SK-N-SH (cell line): ENCODE data around the gene KLF3.

Source experiments
- CHD2 ChIP-seq: fragments of 150-350 bp; IDR thresholded peaks from 2 replicates; pipeline ENCODE4 v1.6.1; 2018; ENCODE audit warnings: low read length; ENCODE audit not compliant: partially characterized antibody
- EP300 ChIP-seq, 2 experiments: IDR thresholded peaks; 2 replicates each; pipeline versions ENCODE4 v1.4.0 to v1.6.1; 2012; ENCODE audit warnings: borderline replicate concordance in 1 of 2, low read depth in 1 of 2, low read length in 1 of 2
- GATA2 ChIP-seq: sonication (generic); formaldehyde crosslinking; IDR thresholded peaks from 2 replicates; pipeline ENCODE4 v1.5.0; 2020; ENCODE audit warnings: mild to moderate bottlenecking, missing genetic modification reagents
- MEF2A ChIP-seq: IDR thresholded peaks from 2 replicates; pipeline ENCODE4 v1.4.0; 2012; ENCODE audit warnings: low read depth, borderline replicate concordance
- SIN3A ChIP-seq: IDR thresholded peaks from 2 replicates; pipeline ENCODE4 v1.6.1; 2012; ENCODE audit warnings: low read depth, mild to moderate bottlenecking, low read length, moderate library complexity, borderline replicate concordance
- TAF1 ChIP-seq: IDR thresholded peaks from 2 replicates; pipeline ENCODE4 v1.6.1; 2012; ENCODE audit warnings: low read depth, mild to moderate bottlenecking, low read length, moderate library complexity, borderline replicate concordance
- TEAD4 ChIP-seq: IDR thresholded peaks from 2 replicates; pipeline ENCODE4 v1.4.0; 2012; ENCODE audit warnings: mild to moderate bottlenecking, borderline replicate concordance; ENCODE audit not compliant: insufficient read depth
- YY1 ChIP-seq: IDR thresholded peaks from 2 replicates; pipeline ENCODE4 v1.4.0; 2012; ENCODE audit warnings: low read depth, mild to moderate bottlenecking
- TF ChIP-seq, protein P1 (sequence below): fragments of 200-600 bp; sonication (generic); IDR thresholded peaks from 2 replicates; pipeline ENCODE4 v1.6.1; 2017; ENCODE audit warnings: antibody characterized with exemption, mild to moderate bottlenecking, moderate library complexity
- TF ChIP-seq, protein P2 (sequence below): IDR thresholded peaks from 2 replicates; pipeline ENCODE4 v1.4.0; 2012; ENCODE audit warnings: low read depth, borderline replicate concordance

DNA sequence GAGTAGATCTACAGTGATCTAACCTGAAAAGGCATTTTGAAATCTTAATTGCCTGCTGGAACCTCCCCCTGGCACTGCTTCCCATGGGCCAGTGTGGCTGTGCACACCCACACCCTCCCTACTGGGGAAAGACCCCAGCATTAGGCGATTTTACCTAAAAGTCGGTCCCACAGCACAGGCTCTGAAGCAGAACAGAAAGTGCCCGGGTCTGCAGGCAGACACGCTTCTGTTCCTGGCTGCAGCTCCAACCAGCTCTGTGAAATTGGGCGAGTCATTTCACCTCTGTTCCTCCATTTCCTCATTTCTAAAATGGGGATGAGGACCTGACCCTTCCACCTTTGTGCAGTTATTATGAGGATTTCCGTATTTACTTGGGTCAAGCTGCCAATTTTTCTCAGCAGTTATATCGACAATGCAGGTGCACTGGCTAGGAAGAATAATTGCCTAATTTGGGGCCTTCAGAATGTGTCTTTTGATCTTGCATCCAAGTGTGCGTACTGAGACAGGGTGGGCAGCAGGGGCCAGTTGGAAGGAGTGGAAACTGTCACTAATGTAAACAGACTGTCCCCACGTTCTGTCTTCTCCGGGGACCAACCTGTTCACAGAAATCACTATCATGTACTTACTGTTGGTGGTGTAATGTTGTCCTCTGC lies 7.1 kb downstream of the KLF3 start:
- no peak for TF ChIP-seq EP300 (IDR thresholded peaks at IDR 0.05; ENCODE audit: borderline replicate concordance in 1 of 2, low read depth in 1 of 2, low read length in 1 of 2)
- TF ChIP-seq, protein P1, sequence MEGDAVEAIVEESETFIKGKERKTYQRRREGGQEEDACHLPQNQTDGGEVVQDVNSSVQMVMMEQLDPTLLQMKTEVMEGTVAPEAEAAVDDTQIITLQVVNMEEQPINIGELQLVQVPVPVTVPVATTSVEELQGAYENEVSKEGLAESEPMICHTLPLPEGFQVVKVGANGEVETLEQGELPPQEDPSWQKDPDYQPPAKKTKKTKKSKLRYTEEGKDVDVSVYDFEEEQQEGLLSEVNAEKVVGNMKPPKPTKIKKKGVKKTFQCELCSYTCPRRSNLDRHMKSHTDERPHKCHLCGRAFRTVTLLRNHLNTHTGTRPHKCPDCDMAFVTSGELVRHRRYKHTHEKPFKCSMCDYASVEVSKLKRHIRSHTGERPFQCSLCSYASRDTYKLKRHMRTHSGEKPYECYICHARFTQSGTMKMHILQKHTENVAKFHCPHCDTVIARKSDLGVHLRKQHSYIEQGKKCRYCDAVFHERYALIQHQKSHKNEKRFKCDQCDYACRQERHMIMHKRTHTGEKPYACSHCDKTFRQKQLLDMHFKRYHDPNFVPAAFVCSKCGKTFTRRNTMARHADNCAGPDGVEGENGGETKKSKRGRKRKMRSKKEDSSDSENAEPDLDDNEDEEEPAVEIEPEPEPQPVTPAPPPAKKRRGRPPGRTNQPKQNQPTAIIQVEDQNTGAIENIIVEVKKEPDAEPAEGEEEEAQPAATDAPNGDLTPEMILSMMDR: no peak
- no peak for TF ChIP-seq GATA2
- no peak for TF ChIP-seq CHD2
- no peak for TF ChIP-seq MEF2A
- no peak for TF ChIP-seq YY1
- TF ChIP-seq, protein P2, sequence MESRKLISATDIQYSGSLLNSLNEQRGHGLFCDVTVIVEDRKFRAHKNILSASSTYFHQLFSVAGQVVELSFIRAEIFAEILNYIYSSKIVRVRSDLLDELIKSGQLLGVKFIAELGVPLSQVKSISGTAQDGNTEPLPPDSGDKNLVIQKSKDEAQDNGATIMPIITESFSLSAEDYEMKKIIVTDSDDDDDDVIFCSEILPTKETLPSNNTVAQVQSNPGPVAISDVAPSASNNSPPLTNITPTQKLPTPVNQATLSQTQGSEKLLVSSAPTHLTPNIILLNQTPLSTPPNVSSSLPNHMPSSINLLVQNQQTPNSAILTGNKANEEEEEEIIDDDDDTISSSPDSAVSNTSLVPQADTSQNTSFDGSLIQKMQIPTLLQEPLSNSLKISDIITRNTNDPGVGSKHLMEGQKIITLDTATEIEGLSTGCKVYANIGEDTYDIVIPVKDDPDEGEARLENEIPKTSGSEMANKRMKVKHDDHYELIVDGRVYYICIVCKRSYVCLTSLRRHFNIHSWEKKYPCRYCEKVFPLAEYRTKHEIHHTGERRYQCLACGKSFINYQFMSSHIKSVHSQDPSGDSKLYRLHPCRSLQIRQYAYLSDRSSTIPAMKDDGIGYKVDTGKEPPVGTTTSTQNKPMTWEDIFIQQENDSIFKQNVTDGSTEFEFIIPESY: no peak
- TF ChIP-seq SIN3A: no peak
- no peak for TF ChIP-seq TEAD4
- TF ChIP-seq TAF1: no peak
